Activated CD8-positive, alpha-beta memory T cell treated with anti-CD3 and anti-CD28 coated beads for 1 hour (primary cell): ENCODE data around the gene TRAPPC2L.

Experiments
- DNase-seq, 2 donors: peaks; one replicate each; pipeline ENCODE4 v3.0.0-alpha.2; 2020; ENCODE audit warnings: low read depth in 1 of 2; ENCODE audit errors: extremely low read depth in 1 of 2

The TRAPPC2L gene

DNA sequence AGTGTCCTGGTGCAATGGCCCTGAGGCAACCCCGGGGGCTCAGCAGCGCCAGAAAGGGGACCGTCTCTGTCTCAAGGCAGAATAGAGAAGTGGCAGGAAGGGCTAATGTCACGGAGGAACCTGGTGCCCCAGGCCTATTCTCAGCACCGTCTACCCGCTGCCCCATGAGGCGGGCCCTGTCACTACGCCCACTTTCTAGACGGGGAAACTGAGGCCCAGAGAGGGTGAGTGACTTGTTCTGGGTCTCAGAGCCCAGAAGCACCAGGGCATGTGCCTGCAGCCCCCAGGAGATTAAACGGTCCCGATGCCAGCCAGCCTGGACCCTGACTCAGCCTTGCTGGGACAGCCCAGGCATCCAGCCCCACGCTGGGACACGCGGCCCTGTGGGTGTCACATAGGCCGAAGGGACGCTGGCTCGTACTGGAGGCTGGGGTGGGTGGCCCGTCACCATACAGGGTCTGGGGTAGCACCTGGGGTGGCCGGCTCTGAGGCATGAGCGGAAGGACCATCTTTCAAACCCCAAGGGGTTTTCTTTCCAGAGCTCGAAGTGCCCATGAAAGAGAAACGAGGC lies 49.7 kb downstream of the TRAPPC2L start:
- DNase-seq: no peak

DNA sequence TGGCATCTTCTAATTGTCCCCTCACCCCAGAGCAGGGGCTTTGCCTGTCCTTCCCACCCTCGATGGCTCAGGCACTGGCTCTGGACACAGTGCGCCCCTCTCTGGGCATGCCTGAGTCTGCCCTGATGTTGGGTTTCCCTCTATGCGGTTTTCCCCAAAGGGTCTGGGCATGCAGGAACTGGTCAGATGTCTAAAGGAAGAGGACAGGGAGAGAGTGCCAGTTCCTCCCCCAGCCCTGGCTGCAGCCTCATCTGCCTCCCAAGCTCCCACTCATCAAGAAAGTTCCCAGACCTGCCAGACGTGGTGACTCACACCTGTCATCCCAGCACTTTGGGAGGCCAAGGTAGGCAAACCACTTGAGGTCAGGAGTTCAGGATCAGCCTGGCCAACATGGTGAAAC lies 50.8 kb downstream of the TRAPPC2L start:
- no peak for DNase-seq

DNA sequence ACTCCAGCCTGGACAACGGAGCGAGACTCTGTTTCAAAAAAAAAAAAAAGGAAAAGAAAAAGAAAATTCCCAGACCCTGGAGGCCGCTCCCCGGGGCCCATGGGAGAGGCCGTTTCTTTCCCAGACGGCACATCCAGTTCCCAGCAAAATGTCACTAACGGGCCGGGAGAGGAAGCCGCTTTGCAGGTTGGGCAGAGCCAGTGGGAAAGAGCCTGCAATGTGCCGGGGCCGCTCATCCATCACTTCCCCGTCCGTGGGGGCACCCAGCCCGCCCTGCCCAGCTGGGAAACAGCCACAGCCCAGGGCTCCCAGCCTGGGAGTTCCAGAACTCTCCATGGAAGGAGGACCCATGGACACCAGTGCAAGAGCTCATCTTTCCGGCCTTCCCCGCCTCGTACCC lies 51.4 kb downstream of the TRAPPC2L start:
- no peak for DNase-seq

DNA sequence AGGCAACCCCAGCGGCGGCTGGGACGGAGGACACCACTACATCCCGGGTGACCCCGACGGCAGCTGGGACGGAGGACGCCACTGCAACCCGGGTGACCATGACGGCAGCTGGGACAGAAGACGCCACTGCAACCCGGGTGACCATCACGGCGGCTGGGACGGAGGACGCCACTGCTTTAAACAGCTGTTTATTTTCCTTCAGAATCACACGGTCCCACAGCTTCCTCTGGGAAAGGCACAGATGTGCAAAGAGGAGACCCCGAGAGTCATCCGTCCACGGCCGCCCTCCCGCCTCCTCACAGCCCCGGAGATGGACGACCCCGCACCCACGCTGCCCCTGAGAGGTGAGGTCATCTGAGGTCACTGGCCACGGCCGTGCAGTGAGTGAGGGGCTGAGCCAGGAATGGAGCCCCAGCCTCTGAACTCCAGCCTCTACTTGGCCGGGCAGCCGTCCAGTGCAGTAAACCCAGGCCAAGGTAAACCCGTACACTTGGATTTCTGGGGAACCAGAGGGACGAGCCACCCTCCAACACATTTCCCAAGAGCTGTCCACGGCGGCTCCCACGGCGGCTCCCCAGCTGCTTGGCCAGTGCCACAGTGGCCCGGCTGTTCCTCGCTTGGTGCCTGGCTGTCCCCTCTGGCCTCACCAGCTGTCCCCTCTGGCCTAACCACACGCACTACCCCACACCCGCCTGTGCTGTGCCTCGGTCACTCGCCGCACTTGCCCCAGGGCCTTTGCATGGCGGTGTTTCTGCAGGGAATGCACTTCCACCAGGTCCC lies 52.7 kb downstream of the TRAPPC2L start:
- no peak for DNase-seq

DNA sequence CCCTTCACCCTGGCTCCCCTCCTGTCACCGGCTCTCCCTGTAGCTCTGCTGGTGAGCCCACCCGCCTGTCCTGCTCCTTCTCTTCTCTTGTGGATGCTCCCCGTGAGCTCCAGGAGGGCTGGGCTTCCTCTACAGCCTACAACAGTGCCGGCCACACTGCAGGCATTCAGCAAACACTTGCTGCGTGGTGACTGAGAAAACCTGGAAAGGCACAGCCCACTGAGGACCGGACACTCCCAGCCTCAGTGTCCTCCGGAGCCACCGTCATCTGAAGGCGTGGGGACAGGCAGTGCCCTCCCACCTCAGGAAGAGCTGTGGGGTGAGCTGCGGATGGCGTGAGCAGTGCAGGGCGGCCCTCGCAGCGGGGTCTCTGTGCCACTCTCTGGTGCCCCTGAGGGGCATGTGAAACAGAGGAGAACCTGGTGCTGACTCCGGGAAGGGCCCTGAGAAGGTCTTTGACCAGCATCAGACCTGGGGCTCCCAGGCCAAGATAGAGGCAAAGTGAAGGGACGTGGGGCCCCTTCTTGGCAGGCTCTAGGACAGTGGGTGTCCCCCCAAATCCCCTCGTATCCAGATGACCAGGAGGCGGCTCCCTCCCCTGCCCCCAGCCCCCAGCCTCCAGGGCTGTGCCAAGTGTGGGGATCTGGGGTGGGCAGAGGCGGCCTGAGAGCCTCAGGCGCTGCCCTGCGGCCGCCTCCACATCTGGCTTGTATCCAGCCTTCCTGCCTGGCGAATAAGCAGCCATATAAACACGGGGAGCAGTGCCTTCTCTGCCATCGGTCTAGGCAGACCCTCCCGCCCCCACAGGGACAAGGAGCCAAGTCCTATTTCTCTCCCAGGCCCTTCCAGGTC lies 53.6 kb downstream of the TRAPPC2L start:
- no peak for DNase-seq

GRCh38 chr16:88911136-88911945 lies 54.4 kb downstream of the TRAPPC2L start:
- no peak for DNase-seq

- DNase-seq: no peak
Observed at GRCh38 chr16:88911946-88912310, 55.0 kb downstream of the TRAPPC2L start.
